Neural cell (in vitro differentiated cells): ENCODE results near the gene TTC23L. TPM values are rescaled to one million over a fixed set of nuclear protein-coding genes. Genes with fewer than 3 reads are reported as not detected.

Experiments used
- H2AFZ ChIP-seq: fragments of 200-600, 300-800 bp; sonication (generic), shearing (Covaris generic); 2 replicates; pipeline ENCODE4 v1.6.0; 2014; ENCODE audit warnings: low read depth, mild to moderate bottlenecking, antibody characterized with exemption, low read length, moderate library complexity
- H3F3A ChIP-seq: fragments of 200-600 bp; shearing (Covaris generic); 2 replicates; pipeline ENCODE4 v1.6.1; 2016; ENCODE audit warnings: mild to moderate bottlenecking, moderate library complexity, mixed read lengths, antibody characterized with exemption, low read length; ENCODE audit not compliant: insufficient read depth, poor library complexity, severe bottlenecking
- H3K27ac ChIP-seq: fragments of 200-600, 300-800 bp; sonication (generic), shearing (Covaris generic); 2 replicates; pipeline ENCODE4 v1.5.1; 2014; ENCODE audit warnings: mild to moderate bottlenecking, low read length, moderate library complexity
- H3K27me3 ChIP-seq: fragments of 300-800, 200-600 bp; sonication (generic), shearing (Covaris generic); 2 replicates; pipeline ENCODE4 v1.6.0; 2014; ENCODE audit warnings: mild to moderate bottlenecking, low read depth, low read length, moderate library complexity; ENCODE audit not compliant: insufficient read depth
- H3K36me3 ChIP-seq: fragments of 300-800, 200-600 bp; sonication (generic), shearing (Covaris generic); 2 replicates; pipeline ENCODE4 v1.5.1; 2014; ENCODE audit warnings: mild to moderate bottlenecking, antibody characterized with exemption, low read length, moderate library complexity; ENCODE audit not compliant: insufficient read depth
- H3K4me2 ChIP-seq: fragments of 300-800, 200-600 bp; sonication (generic), shearing (Covaris generic); 2 replicates; pipeline ENCODE4 v1.6.0; 2014; ENCODE audit warnings: mild to moderate bottlenecking, low read length
- H3K4me3 ChIP-seq: fragments of 300-800, 200-600 bp; sonication (generic), shearing (Covaris generic); 2 replicates; pipeline ENCODE4 v1.5.1; 2014; ENCODE audit warnings: mild to moderate bottlenecking, low read length, moderate library complexity
- H3K79me2 ChIP-seq: fragments of 200-600 bp; shearing (Covaris generic); replicated peaks from 2 replicates; pipeline ENCODE4 v1.6.0; 2014; ENCODE audit warnings: mild to moderate bottlenecking, low read length, moderate library complexity; ENCODE audit not compliant: insufficient read depth
- H3K9ac ChIP-seq: fragments of 300-800, 200-600 bp; sonication (generic), shearing (Covaris generic); 2 replicates; pipeline ENCODE4 v1.6.1; 2016; ENCODE audit warnings: mild to moderate bottlenecking, low read length, mixed read lengths
- H3K9me2 ChIP-seq: fragments of 200-600 bp; shearing (Covaris generic); 2 replicates; pipeline ENCODE4 v1.6.1; 2016; ENCODE audit warnings: mild to moderate bottlenecking, low read length, mixed read lengths; ENCODE audit not compliant: insufficient read depth
- H3K9me3 ChIP-seq: fragments of 200-600, 300-800 bp; sonication (generic), shearing (Covaris generic); 2 replicates; pipeline ENCODE4 v1.6.1; 2016; ENCODE audit warnings: mild to moderate bottlenecking, mixed run types, low read length, moderate library complexity, mixed read lengths
- H4K20me1 ChIP-seq: fragments of 200-600 bp; shearing (Covaris generic); 2 replicates; pipeline ENCODE4 v1.6.1; 2016; ENCODE audit warnings: mild to moderate bottlenecking, mixed run types; ENCODE audit not compliant: insufficient read depth
- EP300 ChIP-seq: fragments of 450-650 bp; conservative IDR thresholded peaks from 2 replicates; pipeline ENCODE4 v1.6.1; 2014; ENCODE audit warnings: antibody characterized with exemption, mild to moderate bottlenecking, moderate library complexity; ENCODE audit not compliant: poor library complexity, severe bottlenecking
- EZH2 ChIP-seq: fragments of 200-600, 300-800 bp; shearing (Covaris generic), sonication (generic); IDR thresholded peaks from 2 replicates; pipeline ENCODE4 v1.6.1; 2014; ENCODE audit warnings: antibody characterized with exemption, low read length, borderline replicate concordance, mild to moderate bottlenecking; ENCODE audit not compliant: insufficient read depth, poor library complexity, severe bottlenecking
- MXI1 ChIP-seq: fragments of 450-650 bp; conservative IDR thresholded peaks from 2 replicates; pipeline ENCODE4 v1.6.1; 2014; ENCODE audit warnings: antibody characterized with exemption, mild to moderate bottlenecking; ENCODE audit not compliant: poor library complexity, severe bottlenecking
- POLR2AphosphoS5 ChIP-seq: IDR thresholded peaks from 2 replicates; pipeline ENCODE4 v1.6.1; 2012
- RAD21 ChIP-seq: fragments of 450-650 bp; conservative IDR thresholded peaks from 2 replicates; pipeline ENCODE4 v1.6.1; 2014; ENCODE audit warnings: antibody characterized with exemption, mild to moderate bottlenecking, moderate library complexity
- SMC3 ChIP-seq: fragments of 450-650 bp; conservative IDR thresholded peaks from 2 replicates; pipeline ENCODE4 v1.6.1; 2014; ENCODE audit warnings: antibody characterized with exemption, mild to moderate bottlenecking, moderate library complexity; ENCODE audit not compliant: poor library complexity
- TAF1 ChIP-seq: IDR thresholded peaks from 2 replicates; pipeline ENCODE4 v1.6.1; 2012; ENCODE audit warnings: low read depth
- polyA plus RNA-seq: library from polyadenylated mRNA; depleted of rRNA; stranded (reverse); fragments of >200 nt; gene quantifications from 2 replicates; pipeline ENCODE4 v1.2.3, GENCODE V29; 2014
- TF ChIP-seq, protein P1 (sequence below): fragments of 450-650 bp; IDR thresholded peaks from 2 replicates; pipeline ENCODE4 v1.5.1; 2014; ENCODE audit warnings: antibody characterized with exemption, mild to moderate bottlenecking, moderate library complexity; ENCODE audit not compliant: poor library complexity, severe bottlenecking
- TF ChIP-seq, protein P2 (sequence below): IDR thresholded peaks from 2 replicates; pipeline ENCODE4 v1.6.1; 2012; ENCODE audit warnings: borderline replicate concordance

Gene TTC23L
- polyA plus RNA-seq, 1 donor from 2014 or later: 8.3 TPM

DNA sequence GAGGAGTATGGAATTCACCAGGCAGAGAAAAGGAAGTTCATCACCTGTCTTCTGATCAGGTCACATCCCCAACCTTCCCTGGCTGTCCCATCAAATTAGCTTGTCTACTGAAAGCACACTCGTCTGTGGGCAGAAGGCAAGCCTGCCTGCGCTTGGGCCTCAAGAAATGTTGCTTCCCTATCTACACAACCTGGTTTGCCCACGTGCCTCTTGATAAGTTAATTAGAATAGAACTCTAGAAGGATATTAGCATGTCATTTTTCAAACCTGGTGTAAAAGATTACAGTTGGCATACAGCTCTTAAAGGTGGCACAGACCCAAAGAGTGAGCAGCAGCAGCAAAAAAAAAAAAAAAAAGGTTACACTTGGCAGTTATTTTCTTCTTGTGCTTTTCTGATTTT, 5.1 kb downstream of the TTC23L start:
- no peaks in the 10 kb centered on the region for H3K9me2 ChIP-seq
- no peaks in the 10 kb centered on the region for H3K9me3 ChIP-seq
- H4K20me1 ChIP-seq: no peaks in the 10 kb centered on the region

DNA sequence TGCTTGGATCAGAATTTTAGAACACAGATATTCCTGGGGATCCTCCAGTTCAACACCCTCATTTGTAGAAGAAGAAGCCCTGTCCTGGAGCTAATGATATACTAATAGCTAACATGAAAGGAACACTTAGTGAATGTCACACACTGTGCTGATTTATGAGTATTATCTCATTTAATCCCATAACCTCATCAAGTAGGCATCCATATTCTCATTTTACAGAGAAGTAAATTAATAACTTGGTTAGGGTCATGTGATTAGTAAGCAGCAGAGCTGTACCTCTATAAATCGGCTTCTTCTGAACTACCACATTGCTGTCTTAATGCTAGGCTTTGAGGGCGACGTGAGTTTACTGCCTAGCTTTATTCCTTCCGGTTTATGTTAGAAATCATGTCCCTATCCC, 6.0 kb downstream of the TTC23L start:
- no peak overlapping the region for H3K9ac ChIP-seq
- H2AFZ ChIP-seq: no peak overlapping the region
- H3K27ac ChIP-seq: no peak overlapping the region

More for the DNA sequence above, 5.1 kb downstream of the TTC23L start:
- H2AFZ ChIP-seq: no peak overlapping the region
- no peak overlapping the region for H3K9ac ChIP-seq
- H3K27ac ChIP-seq: no peak overlapping the region
- H3F3A ChIP-seq: no peaks in the 10 kb centered on the region
- H3K4me3 ChIP-seq: no peak overlapping the region
- TF ChIP-seq SMC3: no peak
- TF ChIP-seq, protein P1, sequence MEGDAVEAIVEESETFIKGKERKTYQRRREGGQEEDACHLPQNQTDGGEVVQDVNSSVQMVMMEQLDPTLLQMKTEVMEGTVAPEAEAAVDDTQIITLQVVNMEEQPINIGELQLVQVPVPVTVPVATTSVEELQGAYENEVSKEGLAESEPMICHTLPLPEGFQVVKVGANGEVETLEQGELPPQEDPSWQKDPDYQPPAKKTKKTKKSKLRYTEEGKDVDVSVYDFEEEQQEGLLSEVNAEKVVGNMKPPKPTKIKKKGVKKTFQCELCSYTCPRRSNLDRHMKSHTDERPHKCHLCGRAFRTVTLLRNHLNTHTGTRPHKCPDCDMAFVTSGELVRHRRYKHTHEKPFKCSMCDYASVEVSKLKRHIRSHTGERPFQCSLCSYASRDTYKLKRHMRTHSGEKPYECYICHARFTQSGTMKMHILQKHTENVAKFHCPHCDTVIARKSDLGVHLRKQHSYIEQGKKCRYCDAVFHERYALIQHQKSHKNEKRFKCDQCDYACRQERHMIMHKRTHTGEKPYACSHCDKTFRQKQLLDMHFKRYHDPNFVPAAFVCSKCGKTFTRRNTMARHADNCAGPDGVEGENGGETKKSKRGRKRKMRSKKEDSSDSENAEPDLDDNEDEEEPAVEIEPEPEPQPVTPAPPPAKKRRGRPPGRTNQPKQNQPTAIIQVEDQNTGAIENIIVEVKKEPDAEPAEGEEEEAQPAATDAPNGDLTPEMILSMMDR: no peak
- no peak for TF ChIP-seq EP300
- no peak for TF ChIP-seq POLR2AphosphoS5
- no peak for TF ChIP-seq RAD21
- TF ChIP-seq, protein P2, sequence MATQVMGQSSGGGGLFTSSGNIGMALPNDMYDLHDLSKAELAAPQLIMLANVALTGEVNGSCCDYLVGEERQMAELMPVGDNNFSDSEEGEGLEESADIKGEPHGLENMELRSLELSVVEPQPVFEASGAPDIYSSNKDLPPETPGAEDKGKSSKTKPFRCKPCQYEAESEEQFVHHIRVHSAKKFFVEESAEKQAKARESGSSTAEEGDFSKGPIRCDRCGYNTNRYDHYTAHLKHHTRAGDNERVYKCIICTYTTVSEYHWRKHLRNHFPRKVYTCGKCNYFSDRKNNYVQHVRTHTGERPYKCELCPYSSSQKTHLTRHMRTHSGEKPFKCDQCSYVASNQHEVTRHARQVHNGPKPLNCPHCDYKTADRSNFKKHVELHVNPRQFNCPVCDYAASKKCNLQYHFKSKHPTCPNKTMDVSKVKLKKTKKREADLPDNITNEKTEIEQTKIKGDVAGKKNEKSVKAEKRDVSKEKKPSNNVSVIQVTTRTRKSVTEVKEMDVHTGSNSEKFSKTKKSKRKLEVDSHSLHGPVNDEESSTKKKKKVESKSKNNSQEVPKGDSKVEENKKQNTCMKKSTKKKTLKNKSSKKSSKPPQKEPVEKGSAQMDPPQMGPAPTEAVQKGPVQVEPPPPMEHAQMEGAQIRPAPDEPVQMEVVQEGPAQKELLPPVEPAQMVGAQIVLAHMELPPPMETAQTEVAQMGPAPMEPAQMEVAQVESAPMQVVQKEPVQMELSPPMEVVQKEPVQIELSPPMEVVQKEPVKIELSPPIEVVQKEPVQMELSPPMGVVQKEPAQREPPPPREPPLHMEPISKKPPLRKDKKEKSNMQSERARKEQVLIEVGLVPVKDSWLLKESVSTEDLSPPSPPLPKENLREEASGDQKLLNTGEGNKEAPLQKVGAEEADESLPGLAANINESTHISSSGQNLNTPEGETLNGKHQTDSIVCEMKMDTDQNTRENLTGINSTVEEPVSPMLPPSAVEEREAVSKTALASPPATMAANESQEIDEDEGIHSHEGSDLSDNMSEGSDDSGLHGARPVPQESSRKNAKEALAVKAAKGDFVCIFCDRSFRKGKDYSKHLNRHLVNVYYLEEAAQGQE: no peak
- no peak for TF ChIP-seq EZH2
- TF ChIP-seq TAF1: no peak
- TF ChIP-seq MXI1: no peak
- no peaks in the 10 kb centered on the region for H3K79me2 ChIP-seq
- peaks cover 6% of the 10 kb centered on the region for H3K36me3 ChIP-seq
- no peak overlapping the region for H3K4me2 ChIP-seq
- H3K27me3 ChIP-seq: no peaks in the 10 kb centered on the region

More for the DNA sequence above, 6.0 kb downstream of the TTC23L start:
- no peaks in the 10 kb centered on the region for H3K9me3 ChIP-seq
- H3F3A ChIP-seq: no peaks in the 10 kb centered on the region
- no peaks in the 10 kb centered on the region for H3K9me2 ChIP-seq
- peaks cover 6% of the 10 kb centered on the region for H3K36me3 ChIP-seq
- H3K27me3 ChIP-seq: no peaks in the 10 kb centered on the region
- no peak overlapping the region for H3K4me3 ChIP-seq
- no peaks in the 10 kb centered on the region for H4K20me1 ChIP-seq
- no peaks in the 10 kb centered on the region for H3K79me2 ChIP-seq
- no peak overlapping the region for H3K4me2 ChIP-seq
- TF ChIP-seq RAD21 (no peak), POLR2AphosphoS5 (no peak), EZH2 (no peak), MXI1 (no peak), EP300 (no peak), TAF1 (no peak), SMC3 (no peak)
- TF ChIP-seq, protein P1: no peak
- TF ChIP-seq, protein P2: no peak
